HG02759 (cell line): Measurements from ENCODE around the gene RTN4RL1.
A peak's percentile ranks its signal among the peaks of the same experiment; 100 is the strongest.

ENCODE experiments used
- ATAC-seq: cut with Tn5 transposase; IDR thresholded peaks from one replicate; pipeline ENCODE4 v1.9.1; 2021; ENCODE audit warnings: mild to moderate bottlenecking, moderate library complexity; ENCODE audit not compliant: unreplicated experiment

The RTN4RL1 gene

DNA sequence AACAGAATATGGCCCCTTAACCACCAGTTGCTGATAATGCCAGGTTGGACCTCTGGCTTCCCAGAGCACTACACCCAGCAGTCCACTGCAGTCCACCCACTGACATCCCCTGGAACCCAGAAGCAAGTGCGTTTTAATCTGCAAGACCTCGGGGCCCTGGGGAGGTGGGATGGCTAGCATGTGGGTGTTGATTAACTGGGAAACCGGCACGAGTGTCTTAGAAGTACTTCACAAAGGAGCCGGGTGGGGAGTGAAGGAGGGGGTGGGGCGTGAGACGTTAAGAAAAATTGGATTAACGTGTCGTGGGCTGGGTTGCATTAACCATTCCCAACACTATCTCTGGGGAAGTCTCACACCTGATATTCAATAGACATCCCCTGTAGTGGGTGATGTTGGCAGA lies 23.7 kb upstream of the RTN4RL1 start:
- no peak for ATAC-seq

DNA sequence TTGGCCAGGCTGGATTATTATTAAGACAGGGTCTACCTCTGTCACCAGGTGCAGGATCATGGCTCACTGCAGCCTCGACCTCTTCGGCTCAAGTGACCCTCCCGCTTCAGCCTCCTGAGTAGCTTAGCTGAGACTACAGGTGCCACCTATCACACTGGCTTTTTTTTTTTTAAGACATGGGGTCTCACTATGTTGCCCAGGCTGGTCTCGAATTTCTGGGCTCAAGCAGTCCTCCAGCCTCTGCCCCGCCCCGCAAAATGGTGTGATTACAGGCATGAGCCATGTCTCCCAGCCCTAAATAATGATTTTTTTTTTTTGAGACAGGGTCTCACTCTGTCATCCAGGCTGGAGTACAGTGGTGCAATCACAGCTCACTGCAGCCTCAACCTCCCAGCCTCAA lies 22.5 kb upstream of the RTN4RL1 start:
- ATAC-seq, result no peak

DNA sequence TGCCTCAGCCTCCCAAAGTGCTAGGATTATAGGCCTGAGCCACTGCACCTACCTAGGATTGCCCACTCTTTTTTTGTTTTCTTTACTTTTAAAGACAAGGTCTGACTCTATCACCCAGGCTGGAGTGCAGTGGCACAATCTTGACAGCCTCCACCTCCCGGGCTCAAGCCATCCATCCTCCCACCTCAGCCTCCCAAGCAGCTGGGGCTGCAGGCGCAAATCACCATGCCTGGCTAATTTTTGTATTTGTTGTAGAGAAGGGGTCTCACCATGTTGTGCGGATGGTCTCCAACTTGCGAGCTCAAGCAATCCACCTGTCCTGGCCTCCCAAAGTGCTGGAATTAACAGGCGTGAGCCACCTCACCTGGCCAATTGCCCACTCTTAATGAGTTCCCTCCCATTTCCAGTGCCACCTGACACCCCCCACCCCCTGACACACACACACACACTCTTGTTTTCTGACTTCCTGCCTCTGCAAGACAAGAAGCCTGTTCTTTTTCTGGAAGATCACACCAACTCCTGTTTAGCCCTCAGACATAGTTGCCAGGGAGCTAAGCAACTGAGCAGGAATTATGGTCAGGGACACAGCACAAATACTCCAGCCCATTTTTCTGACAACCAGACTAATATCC lies 19.2 kb upstream of the RTN4RL1 start:
- ATAC-seq, result no peak

DNA sequence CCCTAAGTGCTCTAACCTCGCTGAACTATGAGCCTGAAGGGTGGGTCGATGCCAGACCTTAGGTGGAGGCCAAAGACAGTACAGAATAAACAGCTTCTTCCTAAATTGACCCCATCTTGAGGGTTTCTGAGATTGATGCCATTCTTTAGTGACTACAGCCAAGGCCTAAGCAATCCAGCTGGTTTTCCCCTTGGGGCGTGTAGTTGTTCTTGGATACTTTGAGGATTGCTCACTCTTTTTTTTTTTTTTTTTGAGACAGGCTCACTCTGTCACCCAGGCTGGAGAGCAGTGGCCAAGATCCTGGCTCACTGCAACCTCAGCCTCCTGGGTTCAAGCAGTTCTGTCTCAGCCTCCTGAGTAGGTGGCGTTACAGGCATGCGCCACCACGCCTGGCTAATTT lies 18.7 kb upstream of the RTN4RL1 start:
- no peak for ATAC-seq

DNA sequence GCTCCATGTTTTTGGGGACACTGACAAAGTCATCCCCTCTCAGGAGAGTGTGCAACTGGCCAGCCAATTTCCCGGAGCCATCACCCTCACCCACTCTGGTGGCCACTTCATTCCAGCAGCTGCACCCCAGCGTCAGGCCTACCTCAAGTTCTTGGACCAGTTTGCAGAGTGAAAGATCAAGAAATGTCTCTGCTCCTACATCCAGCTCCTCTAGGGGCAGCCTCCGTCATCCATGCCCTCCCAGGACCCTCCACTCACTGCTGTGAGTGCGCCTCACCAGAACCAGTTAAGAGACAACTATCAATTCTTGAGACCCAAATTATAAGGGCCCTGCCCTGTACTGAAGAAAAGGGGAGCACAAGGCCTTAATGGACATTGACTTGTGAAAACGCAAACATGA lies 17.8 kb upstream of the RTN4RL1 start:
- ATAC-seq, result no peak

DNA sequence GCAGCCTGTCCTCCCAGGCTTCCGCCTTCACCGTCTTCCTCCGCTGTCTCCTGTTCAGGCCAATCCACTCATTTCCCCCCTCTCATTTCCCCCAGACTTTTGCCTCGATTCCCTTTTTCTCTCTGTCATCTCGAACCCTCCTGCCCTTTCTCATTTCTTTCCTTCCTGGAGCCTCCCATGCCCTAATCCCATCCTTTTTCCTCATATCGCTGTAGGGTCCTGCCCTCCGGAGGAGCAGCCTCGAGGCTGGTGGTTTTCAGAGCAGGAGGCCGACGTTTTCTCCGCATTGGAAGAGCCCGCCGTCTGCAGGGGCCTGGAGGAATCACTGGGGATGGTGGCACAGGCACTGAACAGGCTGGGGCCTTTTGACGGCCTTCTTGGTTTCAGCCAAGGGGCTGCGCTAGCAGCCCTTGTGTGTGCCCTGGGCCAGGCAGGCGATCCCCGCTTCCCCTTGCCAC lies 17.3 kb upstream of the RTN4RL1 start:
- ATAC-seq, result no peak

DNA sequence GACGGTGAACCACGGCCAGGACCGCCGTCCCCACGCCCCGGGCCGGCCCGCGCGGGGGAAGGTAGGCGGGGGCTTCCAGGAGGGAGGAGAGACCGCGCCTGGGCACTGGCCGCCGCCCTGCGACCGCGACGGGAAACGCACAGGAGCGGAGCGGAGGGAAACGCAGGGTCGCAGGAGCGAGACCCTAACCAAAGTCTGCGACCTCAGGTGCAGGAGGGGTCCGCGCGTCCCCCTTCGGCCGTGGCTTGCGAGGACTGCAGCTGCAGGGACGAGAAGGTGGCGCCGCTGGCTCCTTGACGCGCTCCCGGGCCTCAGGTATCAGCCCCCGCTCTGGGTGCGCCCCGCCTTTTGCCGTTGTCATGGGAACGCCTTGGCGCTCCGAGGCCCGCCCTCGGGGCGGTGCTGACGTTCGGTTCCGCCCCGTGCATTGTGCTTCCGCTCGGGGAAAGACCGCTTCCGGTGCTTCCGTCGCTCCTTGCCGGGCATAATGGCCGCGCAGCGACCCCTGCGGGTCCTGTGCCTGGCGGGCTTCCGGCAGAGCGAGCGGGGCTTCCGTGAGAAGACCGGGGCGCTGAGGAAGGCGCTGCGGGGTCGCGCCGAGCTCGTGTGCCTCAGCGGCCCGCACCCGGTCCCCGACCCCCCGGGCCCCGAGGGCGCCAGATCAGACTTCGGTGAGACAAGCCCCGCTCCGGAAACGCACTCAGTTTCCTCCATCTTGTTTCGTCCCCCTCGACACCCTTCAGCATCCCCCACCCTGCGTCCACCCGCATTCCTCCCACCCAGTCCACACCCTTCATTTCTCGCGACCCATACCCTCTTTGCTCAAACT lies 16.6 kb upstream of the RTN4RL1 start, which contains the start of gene OVCA2:
Gene OVCA2 (plus strand): TSS at position 462 of the 829 bp plus-strand sequence. CDS start 26 bp downstream, at position 488.
- ATAC-seq, result peak; percentile 92

DNA sequence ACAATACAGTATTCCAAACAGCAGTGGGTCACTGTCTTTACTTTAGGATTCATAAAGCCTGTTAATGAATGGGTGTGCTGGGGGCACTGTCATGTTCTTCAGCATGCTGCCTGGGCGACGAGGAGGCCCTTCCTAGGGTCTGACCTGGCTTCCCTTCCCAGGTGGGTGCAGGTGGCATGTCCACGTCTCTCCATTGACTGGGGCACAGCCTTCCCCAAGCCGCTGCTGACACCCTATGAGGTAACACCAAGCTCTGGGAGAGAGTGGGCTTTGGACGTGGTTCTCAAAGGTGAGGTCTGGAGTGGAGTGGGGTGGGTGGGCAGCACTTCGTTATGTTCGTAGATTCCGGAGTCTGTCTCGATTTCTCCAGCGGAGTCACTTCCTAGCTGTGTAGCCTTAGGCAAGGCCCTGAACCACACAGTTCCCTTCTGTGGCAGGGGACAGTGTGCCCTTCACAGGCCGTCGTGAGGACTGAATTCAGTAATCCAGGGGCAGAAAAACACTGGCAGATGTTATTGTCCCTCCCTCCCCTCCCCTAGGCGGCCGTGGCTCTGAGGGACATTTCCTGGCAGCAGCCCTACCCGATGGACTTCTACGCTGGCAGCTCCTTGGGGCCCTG lies 15.9 kb upstream of the RTN4RL1 start:
- peak; percentile 13 for ATAC-seq

DNA sequence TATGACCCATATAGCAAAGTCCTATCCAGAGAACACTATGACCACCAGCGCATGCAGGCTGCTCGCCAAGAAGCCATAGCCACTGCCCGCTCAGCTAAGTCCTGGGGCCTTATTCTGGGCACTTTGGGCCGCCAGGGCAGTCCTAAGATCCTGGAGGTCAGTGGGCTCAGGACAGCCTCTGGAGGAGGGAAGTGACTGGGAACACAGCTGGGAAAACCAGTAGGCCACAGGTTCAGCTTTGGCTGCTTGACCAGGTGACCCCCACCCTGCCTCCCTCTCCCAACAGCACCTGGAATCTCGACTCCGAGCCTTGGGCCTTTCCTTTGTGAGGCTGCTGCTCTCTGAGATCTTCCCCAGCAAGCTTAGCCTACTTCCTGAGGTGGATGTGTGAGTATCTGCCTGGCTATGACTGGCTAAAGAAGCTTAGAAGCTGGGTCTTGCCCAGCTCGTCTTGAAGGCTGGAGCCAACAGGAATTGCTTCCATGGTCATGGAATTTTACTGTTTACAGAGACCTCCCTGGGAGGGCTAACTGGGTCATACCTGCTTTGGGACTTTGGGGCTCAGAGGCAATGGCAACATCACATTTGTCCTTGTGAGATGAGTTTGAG lies 15.2 kb upstream of the RTN4RL1 start:
- ATAC-seq, result no peak

DNA sequence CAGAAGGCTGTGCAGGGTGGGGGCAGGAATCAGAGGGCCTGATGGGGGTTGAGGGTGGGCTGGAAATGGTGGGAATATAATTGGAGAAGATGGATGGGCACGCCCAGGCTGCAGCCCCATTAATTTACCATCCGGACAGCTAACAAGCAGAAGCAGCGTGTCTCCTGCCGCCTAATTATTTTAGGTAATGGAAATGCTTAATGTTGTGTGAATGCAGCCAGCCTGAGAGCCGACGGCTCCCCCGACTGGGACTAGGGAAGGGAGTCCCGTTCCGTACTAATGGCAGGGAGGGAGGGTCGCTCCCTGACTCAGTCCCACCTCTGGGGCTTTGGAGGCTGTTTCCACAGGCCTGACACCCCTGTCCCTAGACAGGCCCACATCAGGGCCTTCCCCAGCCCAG lies 12.0 kb upstream of the RTN4RL1 start:
- ATAC-seq, result no peak

DNA sequence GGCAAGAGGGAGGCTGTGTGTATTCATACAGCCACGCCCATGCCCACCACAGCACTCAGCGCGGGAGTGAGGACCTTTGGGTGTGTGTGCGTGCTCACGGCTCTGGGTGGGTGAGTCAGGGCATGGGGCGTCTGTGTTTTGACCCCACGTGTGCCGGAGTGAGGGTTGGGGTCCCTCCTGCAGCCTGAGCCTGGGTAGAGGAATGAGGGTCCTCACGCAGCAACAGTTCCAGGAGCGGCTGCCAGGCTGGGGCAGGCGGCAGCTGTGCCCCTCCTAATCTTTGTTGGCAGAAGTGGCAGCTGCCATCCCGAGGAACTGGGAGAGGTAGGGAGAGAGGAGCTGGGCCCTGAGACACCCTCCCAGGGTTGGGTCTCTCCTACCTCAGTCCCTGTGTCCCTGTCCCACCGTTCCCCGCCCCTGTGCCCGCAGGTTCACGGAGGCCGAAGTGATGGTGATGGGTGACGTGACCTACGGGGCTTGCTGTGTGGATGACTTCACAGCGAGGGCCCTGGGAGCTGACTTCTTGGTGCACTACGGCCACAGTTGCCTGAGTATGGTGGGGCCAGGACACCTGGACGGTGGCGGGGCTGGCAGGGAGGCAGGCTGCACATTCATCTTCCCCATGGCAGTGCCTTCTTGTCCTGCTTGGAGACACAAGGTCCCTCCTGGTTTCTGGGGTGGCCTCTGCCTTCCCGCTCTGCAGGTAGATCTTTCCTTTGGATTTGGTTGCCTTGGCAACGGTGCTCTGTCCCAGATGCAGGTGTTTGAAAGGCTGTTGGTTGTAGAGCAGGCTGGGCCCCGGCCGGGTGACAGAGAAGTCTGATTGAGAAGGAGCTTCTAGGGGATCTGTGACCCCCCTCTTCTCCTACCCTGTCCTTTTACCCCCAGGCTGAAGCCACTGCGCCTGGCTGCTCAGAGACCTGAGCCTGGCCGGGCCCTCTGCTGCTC lies 10.7 kb upstream of the RTN4RL1 start:
- ATAC-seq, result no peak

DNA sequence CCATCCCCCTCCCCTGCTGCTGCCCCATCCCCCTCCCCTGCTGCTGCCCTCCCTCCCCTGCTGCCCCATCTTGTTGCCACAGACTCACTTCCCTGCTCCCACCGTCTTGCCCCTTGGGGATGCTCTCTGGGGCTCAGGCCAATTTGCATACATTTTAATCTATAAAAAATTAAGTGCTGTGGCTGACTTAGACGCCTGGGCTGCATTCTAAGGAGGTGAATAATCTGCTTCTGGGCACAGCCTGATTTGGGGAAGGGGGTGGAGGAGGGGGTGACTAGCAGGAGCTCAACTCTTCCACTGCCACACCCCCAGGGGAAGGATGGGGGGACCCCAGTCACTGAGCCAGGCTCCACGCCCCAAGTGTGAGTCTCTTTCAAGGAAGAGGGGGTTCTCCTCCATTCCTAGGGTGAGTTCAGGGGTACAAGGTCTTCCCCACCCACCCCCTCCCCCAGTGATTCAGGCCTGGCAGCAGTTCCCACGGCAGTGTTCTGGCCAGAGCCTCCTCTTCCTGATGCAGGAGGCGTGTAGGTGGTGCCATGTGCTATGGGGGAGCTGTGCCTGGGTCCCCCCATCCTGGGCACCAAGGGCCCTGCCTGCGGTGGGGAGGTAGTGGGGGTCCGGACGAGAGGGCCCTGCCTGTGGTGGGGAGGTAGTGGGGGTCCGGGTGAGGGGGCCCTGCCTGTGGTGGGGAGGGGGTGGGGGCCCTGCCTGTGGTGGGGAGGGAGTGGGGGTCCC lies 9.8 kb upstream of the RTN4RL1 start:
- ATAC-seq, result no peak

DNA sequence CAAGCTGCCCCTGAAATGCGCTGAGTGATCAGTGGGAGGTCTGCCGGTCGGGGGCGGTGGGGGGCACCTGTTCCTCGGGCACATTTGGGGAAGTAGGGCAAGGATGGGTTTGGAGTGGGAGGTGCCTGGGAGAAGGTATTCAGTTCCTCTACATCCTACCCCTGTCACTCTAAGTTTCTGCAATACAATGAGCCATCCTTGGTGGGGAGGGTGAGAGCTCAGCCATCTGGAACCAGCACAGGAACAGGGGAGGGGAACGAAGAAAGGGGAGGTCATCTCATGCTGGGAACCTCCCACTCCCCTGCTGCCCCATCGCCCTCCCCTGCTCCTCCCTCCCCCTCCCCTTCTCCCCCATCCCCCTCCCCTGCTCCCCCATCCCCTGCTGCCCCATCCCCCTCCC lies 9.0 kb upstream of the RTN4RL1 start:
- no peak for ATAC-seq

DNA sequence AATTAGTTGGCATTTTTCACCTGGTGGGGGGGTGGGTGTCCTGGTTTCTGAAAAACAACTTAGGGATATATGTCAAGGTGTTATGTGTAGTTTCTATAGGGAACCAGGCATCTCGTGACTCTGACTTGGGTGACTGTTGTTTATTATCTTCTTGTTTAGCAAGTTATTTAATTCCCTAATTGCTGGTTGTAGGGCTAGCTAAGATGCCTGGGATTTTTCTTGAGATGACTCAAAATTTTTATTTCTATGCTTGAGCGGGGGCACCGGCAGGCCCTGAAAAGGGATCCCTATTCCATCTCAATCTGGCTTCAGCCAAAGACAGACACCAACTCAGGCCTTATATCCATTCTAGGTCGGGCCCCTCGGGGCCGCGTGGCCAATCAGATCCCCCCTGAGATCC lies 8.0 kb upstream of the RTN4RL1 start:
- ATAC-seq, result no peak

DNA sequence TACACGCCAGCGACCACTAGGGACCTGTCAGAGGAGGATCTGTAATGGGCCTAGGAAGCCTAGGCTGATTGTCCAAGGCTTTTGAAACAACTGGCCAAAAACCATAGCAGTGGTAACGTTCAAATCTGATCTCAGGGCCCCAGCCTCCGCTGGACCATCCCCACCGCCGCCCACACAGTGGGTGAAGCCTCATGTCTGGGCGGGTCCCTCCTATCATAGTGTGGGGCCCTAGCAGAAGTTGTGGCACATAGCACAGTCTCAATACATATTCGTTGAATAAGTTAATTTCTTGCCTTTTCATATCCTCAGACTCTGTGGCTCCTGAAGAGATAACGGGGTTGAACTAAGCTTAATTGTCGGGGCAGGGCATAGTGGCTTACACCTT lies 5.6 kb upstream of the RTN4RL1 start:
- ATAC-seq, result peak; percentile 17

DNA sequence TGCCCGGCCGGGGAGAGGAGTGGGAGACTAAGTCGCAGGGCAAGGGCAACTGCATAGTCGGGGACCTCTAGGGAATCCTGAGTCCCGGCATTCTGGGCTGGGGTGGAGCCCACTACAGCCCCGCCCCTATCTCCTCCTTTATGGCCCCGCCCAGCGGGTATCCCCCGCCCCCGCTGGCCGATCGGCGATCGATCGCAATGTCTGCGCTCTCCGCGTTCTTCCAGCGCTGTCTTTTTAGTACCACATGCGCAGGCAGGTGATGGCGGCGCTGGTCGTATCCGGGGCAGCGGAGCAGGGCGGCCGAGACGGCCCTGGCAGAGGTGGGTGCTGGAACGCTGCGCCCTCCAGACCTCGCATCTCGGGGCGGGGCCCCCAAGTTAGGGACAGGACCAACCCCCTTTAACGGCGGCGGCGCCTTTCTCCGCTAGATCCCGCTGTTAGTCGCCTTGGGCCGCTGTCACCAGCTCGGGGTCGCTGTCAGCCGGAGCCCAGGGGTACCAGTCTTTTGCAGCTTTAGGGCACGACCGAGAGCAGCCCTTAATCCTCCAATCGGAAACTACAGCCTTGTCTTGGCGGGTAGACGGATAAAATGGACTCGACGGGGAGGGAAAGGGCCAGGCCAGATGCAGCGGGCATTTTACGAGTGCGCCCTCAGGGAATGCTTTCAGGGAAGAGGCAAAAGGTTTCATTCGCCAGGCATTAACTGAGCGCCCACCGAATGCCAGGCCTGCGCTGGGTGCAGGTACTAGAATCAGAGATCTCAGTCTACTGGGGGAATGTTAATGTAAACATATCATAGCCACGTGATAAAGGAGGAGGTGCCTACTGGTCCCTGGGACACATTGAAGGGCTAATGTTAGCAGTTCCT lies 5.0 kb upstream of the RTN4RL1 start, which contains the start of gene DPH1:
Gene DPH1 (plus strand): TSS at position 243 of the 868 bp plus-strand sequence. CDS start 17 bp downstream, at position 260.
- ATAC-seq, result peak; percentile 71

DNA sequence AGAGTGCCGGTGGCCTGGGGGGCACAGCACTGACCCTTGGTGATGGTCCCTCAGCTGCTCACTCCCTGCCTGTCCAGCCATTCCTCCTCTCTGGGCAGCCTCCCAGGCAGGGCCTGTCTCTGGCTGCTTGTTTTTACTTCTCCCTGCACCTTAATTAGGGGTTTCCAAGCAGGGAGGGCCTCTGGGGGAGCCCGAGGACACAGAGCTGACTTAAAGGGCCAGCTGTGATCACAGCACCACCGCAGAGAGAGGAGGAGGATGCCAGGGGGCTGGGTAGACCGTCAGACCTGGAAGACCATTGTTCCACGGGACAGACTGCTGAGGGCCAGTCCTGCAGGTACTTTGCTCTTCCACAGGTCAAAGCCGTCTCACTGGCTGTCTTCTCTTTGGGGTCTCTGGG lies 3.6 kb upstream of the RTN4RL1 start:
- ATAC-seq, result no peak

DNA sequence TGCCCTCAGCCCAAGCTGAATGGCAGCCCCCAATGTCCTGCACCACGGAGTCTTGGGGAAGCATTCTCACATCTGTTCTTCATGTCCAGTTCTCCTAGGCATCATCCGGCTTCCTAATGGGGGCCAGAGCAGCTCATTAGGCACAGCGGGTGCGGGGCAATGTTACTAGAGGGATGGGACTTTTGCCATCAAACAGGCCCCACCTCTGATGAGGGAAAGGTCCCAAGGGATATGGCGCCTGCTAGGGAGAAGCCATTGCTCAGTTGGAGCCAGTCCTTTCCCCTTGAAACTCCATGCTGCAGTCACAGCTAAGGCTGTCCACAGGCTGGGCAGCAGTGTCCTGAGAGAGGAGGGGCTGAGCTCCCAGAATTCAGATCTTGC lies 3.1 kb upstream of the RTN4RL1 start:
- no peak for ATAC-seq
